VCaP (cell line): Measurements from ENCODE around the gene PHC3.
"Not testable (repeated sequence)": the region's sequence is repeated elsewhere in the genome, so short reads cannot be mapped to it uniquely, and the experiment has no call there.

ENCODE experiments used
- H3K27ac ChIP-seq: fragments of 450-650 bp; 2 replicates; pipeline ENCODE4 v1.5.1; 2017
- CTCF ChIP-seq: fragments of 450-650 bp; conservative IDR thresholded peaks from 2 replicates; pipeline ENCODE4 v1.5.1; 2017; ENCODE audit warnings: mild to moderate bottlenecking, moderate library complexity

PHC3 gene

DNA sequence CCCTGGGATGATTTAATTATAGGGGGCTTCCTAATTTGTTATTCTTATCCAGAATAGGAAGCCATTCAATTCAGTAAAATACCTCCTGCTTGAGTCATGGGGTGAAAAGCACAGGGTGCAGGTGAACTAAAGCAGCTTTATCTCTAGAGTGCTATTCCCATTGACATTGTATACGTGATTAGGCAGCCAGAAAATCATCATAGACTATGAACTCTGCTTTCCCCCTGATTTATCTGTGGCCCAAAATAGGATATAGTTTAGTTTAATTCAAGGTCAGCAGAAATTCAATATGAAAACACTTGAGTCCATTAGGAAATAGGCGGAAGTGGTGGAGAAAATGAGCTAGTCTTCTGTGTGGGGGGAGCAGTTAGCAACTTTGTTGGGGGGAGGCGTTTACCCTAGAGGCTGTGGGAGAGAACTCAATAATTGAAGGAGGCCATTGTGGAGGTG is 22.5 kb upstream of the PHC3 start:
- TF ChIP-seq CTCF, result no peak
- H3K27ac ChIP-seq, result no peak overlapping the region

GRCh38 chr3:170203457-170203856 is 21.9 kb upstream of the PHC3 start:
- H3K27ac ChIP-seq, result no peak overlapping the region
- TF ChIP-seq CTCF, result no peak

DNA sequence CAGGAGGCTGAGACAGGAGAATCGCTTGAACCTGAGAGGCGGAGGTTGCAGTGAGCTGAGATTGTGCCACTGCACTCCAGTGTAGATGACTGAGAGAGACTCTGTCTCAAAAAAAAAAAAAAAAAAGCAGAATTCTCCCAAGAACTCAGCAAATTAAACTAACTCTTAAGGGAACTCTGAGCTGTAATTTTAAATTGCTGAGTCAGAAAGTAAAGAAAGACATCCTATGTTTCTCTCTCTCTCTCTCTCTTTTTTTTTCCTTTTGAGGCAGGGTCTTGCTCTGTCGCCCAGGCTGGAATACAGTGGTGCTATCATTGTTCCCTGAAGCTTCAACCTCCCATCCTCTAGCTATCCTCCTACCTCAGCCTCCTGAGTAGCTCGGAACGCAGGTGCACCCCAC is 20.0 kb upstream of the PHC3 start:
- no peak for TF ChIP-seq CTCF
- H3K27ac ChIP-seq, result no peak overlapping the region

GRCh38 chr3:170200987-170201386 is 19.5 kb upstream of the PHC3 start:
- no peak overlapping the region for H3K27ac ChIP-seq
- TF ChIP-seq CTCF, result no peak

GRCh38 chr3:170196833-170197232 is 15.3 kb upstream of the PHC3 start:
- TF ChIP-seq CTCF, result no peak
- H3K27ac ChIP-seq, result no peak overlapping the region

DNA sequence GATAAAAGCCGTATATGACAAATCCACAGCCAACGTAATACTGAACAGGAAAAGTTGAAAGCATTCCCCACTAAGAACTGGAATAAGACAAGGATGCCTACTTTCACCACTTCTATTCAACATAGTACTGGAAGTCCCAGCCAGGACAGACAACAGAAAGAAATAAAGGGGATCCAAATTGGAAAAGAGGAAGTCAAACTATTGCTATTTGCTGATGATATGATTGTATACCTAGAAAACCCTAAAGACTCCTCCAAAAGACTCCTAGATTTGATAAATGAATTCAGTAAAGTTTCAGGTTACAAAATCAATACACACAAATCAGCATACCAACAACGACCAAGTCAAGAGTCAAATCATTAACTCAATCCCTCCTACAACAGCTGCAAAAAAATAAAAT is 14.2 kb upstream of the PHC3 start:
- not testable (repeated sequence) for H3K27ac ChIP-seq

DNA sequence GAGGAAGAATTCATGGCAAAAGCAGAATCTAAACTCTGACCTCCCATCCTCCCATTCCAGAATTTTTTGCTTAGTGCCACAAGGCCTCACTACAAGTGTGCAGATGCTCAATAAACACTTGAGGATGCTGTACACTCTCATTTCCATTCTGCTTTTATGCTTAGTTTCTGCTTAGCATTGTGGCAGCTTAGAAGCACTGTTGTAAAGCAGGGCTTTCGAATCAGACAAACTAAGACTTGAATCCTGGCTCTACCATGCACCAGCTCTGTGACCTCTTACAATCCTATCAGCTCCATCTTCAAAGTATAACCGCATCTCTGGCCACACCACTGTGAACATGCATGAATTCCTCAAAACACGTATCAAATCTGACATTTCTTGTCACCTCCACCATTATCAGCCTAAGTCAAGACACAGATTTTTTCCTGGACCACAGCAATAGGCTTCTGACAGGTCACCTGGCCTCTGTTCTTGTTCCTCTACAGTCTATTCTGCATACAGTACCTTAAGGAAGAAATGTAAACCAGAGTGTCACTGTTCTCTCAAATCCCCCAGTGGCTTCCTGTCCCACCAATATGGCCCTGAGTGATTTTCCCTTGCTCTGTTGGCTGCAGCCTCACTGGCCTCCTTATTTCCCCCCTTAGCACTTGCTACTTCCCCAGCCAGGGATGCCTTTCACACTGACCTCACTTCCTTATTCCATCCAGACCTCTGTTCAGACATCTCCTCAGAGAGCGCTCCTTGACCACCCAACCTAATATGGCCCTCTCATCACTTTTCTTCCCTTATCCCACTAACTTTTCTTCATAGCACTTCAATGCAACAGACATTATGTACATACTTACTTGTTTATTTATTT is 8.1 kb upstream of the PHC3 start:
- TF ChIP-seq CTCF, result peak; percentile 50
- H3K27ac ChIP-seq, result no peak overlapping the region

DNA sequence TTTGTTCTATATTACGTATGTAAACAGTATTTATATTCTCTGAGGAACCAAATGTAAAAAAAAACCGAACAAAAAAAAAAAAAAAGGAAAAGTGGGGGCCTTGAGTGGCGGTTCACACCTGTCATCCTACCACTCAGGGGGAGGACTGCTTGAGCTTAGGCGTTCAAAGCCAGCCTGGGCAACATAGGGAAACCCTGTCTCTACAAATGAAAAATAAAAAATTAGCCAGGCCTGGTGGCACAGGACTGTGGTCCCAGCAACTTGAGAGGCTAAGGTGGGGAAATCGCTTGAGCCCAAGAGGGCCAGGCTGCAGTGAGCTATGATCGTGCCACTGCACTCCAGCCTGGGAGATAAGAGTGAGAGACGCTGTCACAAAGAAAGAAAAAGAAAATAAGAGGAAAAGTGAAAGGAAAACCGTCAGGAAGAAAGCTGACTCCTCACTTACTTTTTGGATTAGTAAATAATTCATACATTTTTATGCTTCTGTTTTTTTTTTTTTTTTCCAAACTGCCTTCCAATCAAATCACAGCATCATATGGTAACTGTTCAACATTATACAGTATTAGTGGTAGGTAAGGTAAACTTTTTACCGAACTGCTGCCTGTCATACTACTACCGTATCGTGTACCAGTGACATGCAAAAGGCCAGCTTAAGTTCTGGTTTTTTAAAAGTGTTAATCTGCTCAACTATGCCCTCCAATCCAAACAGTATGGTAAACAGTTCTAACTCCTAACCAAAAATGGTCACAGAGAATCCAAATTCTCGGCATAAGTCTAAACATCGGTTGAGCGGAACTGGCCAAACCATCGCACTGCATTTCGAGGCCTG is 1.2 kb downstream of the PHC3 start:
- TF ChIP-seq CTCF, result no peak
- H3K27ac ChIP-seq, result peak overlapping the region; percentile 93
